Cardiac fibroblast (primary cell): Measurements from ENCODE around the gene STK26.

ENCODE experiments used
- DNase-seq, 2 donors: peaks; one replicate each; pipeline versions ENCODE4 v3.0.0 to v3.0.0-alpha.2; 2010; ENCODE audit warnings: low read depth in 2 of 2
- H3K4me3 ChIP-seq, 2 donors: replicated peaks in 1 of 2; 1 replicate in 1 of 2; 2 replicates in 1 of 2; pipeline ENCODE4 v1.5.1; 2011; ENCODE audit warnings: low read depth in 2 of 2, low read length in 2 of 2, mild to moderate bottlenecking in 2 of 2, moderate library complexity in 1 of 2
- CTCF ChIP-seq: IDR thresholded peaks from one replicate; pipeline ENCODE4 v1.5.1; 2011; ENCODE audit warnings: low read depth, mild to moderate bottlenecking, low read length, inconsistent platforms

Gene STK26

GRCh38 chrX:132063862-132064261, 40.8 kb downstream of the STK26 start:
- DNase-seq, result no peak
- no peak overlapping the region for H3K4me3 ChIP-seq
- TF ChIP-seq CTCF, result no peak

GRCh38 chrX:132068405-132068804, 45.3 kb downstream of the STK26 start:
- TF ChIP-seq CTCF, result no peak
- peak in 1 of 2 donors; percentile 4 for DNase-seq
- H3K4me3 ChIP-seq, result no peak overlapping the region

- DNase-seq, result peak; percentile 36 to 37
- H3K4me3 ChIP-seq, result no peak overlapping the region
- TF ChIP-seq CTCF, result peak; percentile 12
These were observed 48.2 kb downstream of the STK26 start for GRCh38 chrX:132071254-132071653.

GRCh38 chrX:132077414-132077813, 54.3 kb downstream of the STK26 start:
- no peak for TF ChIP-seq CTCF
- no peak for DNase-seq
- no peak overlapping the region for H3K4me3 ChIP-seq

GRCh38 chrX:132077912-132078311, 54.8 kb downstream of the STK26 start:
- H3K4me3 ChIP-seq, result no peak overlapping the region
- no peak for TF ChIP-seq CTCF
- DNase-seq, result no peak

GRCh38 chrX:132085786-132086185, 62.7 kb downstream of the STK26 start:
- DNase-seq, result no peak
- no peak overlapping the region for H3K4me3 ChIP-seq
- no peak for TF ChIP-seq CTCF

- peak; percentile 24 to 48 for DNase-seq
- TF ChIP-seq CTCF, result no peak
- no peak overlapping the region for H3K4me3 ChIP-seq
These were observed 63.6 kb downstream of the STK26 start for GRCh38 chrX:132086672-132087071.
